Astrocyte (in vitro differentiated cells and primary cell): ENCODE measurements around the gene FBLIM1.

Experiments used
- CTCF ChIP-seq: IDR thresholded peaks from 2 replicates; pipeline ENCODE4 v1.5.1; 2011; ENCODE audit warnings: low read depth, mild to moderate bottlenecking, inconsistent platforms, low read length, moderate library complexity; ENCODE audit not compliant: insufficient read depth
- EZH2 ChIP-seq: IDR thresholded peaks from 2 replicates; pipeline ENCODE4 v1.6.1; 2012; ENCODE audit warnings: mild to moderate bottlenecking, low read length, inconsistent platforms; ENCODE audit not compliant: insufficient read depth

- TF ChIP-seq CTCF (no peak), EZH2 (no peak)
These were observed 40.4 kb upstream of the FBLIM1 start for GRCh38 chr1:15718199-15718601.
